Right lobe of liver (tissue), 6 donors: ENCODE results near the gene MIGA1. TPM values are rescaled to one million over a fixed set of nuclear protein-coding genes. Genes with fewer than 3 reads are reported as not detected.

Experiments used
- ATAC-seq, 4 donors: fragments of 200-7000 bp; cut with Tn5 transposase; one replicate each; pipeline ENCODE4 v1.9.1; 2020; ENCODE audit warnings: mild to moderate bottlenecking in 4 of 4, moderate library complexity in 4 of 4
- DNase-seq, 3 donors: peaks; one replicate each; pipeline ENCODE4 v3.0.0-alpha.2; 2020
- H3K27ac ChIP-seq, 3 donors: fragments of 200-600 bp; one replicate each; pipeline ENCODE4 v1.8.0; 2022
- H3K27me3 ChIP-seq, 2 donors: fragments of 200-600 bp; one replicate each; pipeline ENCODE4 v1.8.0; 2022
- H3K36me3 ChIP-seq, 4 donors: fragments of 200-600 bp; sonication (generic) in 1 of 4; one replicate each; pipeline versions ENCODE4 v1.5.1 to v1.8.0; 2017 to 2022; ENCODE audit warnings: control low read depth in 1 of 4
- H3K4me1 ChIP-seq, 4 donors: fragments of 200-600 bp; sonication (generic) in 1 of 4; one replicate each; pipeline versions ENCODE4 v1.5.1 to v1.8.0; 2017 to 2022; ENCODE audit warnings: control low read depth in 1 of 4
- H3K4me3 ChIP-seq, 3 donors: fragments of 200-600 bp; one replicate each; pipeline ENCODE4 v1.8.0; 2022
- H3K9me3 ChIP-seq, 4 donors: fragments of 200-600 bp; sonication (generic) in 1 of 4; one replicate each; pipeline versions ENCODE4 v1.5.1 to v1.8.0; 2017 to 2022; ENCODE audit warnings: control low read depth in 1 of 4
- CTCF ChIP-seq, 4 donors: fragments of 200-600 bp in 3 of 4; fragments of 450-650 bp in 1 of 4; IDR thresholded peaks; one replicate each; pipeline versions ENCODE4 v1.5.1 to v1.8.0; 2016 to 2022; ENCODE audit warnings: antibody characterized with exemption in 4 of 4, mild to moderate bottlenecking in 2 of 4
- POLR2A ChIP-seq: fragments of 450-650 bp; IDR thresholded peaks from one replicate; pipeline ENCODE4 v1.6.1; 2017; ENCODE audit warnings: antibody characterized with exemption, mild to moderate bottlenecking
- WGBS: methylation state at CpG from one replicate; pipeline ENCODE4 v1.1.6; 2018; ENCODE audit warnings: low coverage, low lambda C conversion rate; ENCODE audit not compliant: insufficient coverage; ENCODE audit errors: missing lambda C conversion rate; 5-methylcytosine and 5-hydroxymethylcytosine counted together
- intact Hi-C, 2 donors: fragments of 100-400 bp; cut with DNase I; formaldehyde crosslinking; loops; one replicate each; pipeline versions ENCODE4 v1.11.2 to v1.14.1; 2022
- total RNA-seq, 6 experiments: library from RNA; depleted of rRNA in 2 of 6; stranded (reverse); fragments of >200 nt in 2 of 6; fragmentation: NEBNext Ultra II Directional in 3 of 6; extraction: Animal tissue kit (Norgen Biotek cat#: 25700) in 3 of 6; gene quantifications; one replicate each; pipeline versions ENCODE4 v1.1.0 to v1.2.4, GENCODE V29; 2016 to 2023
- donor health status: DM: no; HTN: yes; CAD: no.
- donor health status: DM: no; HTN: no; CAD: no.
- donor health status: DM: no; HTN: no; CAD: no.
- donor health status: DM: no; HTN: yes; CAD: no.
- donor health status: DM: no; HTN: yes; CAD: no.

Gene MIGA1
- total RNA-seq, 6 experiments from 2014 or later = 7.7 to 12.2 (median 8.8) TPM

DNA sequence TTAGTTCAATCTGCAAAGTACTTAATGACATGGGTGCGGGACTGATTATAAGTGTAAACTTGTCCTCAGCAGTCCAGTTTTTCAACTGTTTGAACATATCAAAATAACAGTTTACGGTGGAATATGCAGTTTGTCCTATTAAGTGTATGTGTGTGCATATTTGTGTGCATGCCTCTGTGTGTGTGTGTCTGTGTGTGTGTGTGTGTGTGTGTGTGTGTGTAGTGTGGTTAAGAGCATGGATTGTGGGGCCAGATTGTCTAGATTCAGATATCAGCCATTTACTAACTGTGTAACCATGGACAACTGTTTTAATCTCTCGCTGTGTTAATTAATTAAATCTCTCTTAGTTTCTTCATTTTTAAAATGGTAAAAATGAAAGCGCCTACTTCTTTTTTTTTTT lies 148.0 kb downstream of the MIGA1 start:
- intact Hi-C loops = no loop called here
- 85% methylated on average over 4 of the region's 4 CpGs for WGBS
- DNase-seq = no peak
- TF ChIP-seq POLR2A (no peak), CTCF (IDR thresholded peaks at IDR 0.05) (no peak)
- H3K27ac ChIP-seq = no peak overlapping the region
- H3K4me1 ChIP-seq = no peaks in the 10 kb centered on the region
- no peak for ATAC-seq
- H3K4me3 ChIP-seq = no peak overlapping the region
- no peaks in the 10 kb centered on the region for H3K36me3 ChIP-seq
- no peaks in the 10 kb centered on the region for H3K27me3 ChIP-seq
- no peaks in the 10 kb centered on the region for H3K9me3 ChIP-seq

Other genes with a start within 250 kb of the MIGA1 start
- 10 to 100 TPM; 19.6 to 34.7 (median 25.9) TPM for gene ZZZ3, start 97.0 kb upstream of the MIGA1 start, total RNA-seq
- 10 to 100 TPM; 16.5 to 31.0 (median 21.4) TPM for gene USP33, start 19.8 kb upstream of the MIGA1 start, total RNA-seq
- 1 to 10 TPM in 5 of 6 experiments, under 1 TPM in 1; 0.42 to 3.9 (median 1.9) TPM for gene NEXN, start 109.0 kb downstream of the MIGA1 start, total RNA-seq
- 10 to 100 TPM; 21.7 to 38.5 (median 35.6) TPM for gene FUBP1, start 199.4 kb downstream of the MIGA1 start, total RNA-seq
- 10 to 100 TPM; 10.9 to 21.7 (median 14.4) TPM for gene DNAJB4, start 225.3 kb downstream of the MIGA1 start, total RNA-seq